SK-N-SH (cell line): ENCODE results near the gene OR6B2.

ENCODE experiments used
- ELF1 ChIP-seq: IDR thresholded peaks from 2 replicates; pipeline ENCODE4 v1.4.0; 2012
- EZH2phosphoT487 ChIP-seq: fragments of 200-600 bp; sonication (generic); IDR thresholded peaks from 2 replicates; pipeline ENCODE4 v1.6.1; 2017; ENCODE audit warnings: low read depth, mixed run types, mild to moderate bottlenecking, antibody characterized with exemption, moderate library complexity, borderline replicate concordance
- GABPA ChIP-seq: IDR thresholded peaks from 2 replicates; pipeline ENCODE4 v1.4.0; 2012; ENCODE audit warnings: low read depth, mild to moderate bottlenecking
- NRF1 ChIP-seq: IDR thresholded peaks from 2 replicates; pipeline ENCODE4 v1.6.1; 2012; ENCODE audit warnings: low read depth, mild to moderate bottlenecking, low read length
- RXRA ChIP-seq: IDR thresholded peaks from 2 replicates; pipeline ENCODE4 v1.4.0; 2012; ENCODE audit warnings: low read depth, mild to moderate bottlenecking, borderline replicate concordance
- SIN3A ChIP-seq: IDR thresholded peaks from 2 replicates; pipeline ENCODE4 v1.6.1; 2012; ENCODE audit warnings: low read depth, mild to moderate bottlenecking, low read length, moderate library complexity, borderline replicate concordance
- SMC3 ChIP-seq: IDR thresholded peaks from 2 replicates; pipeline ENCODE4 v1.6.1; 2012; ENCODE audit warnings: low read depth, low read length, improper control_type of control experiment
- TAF1 ChIP-seq: IDR thresholded peaks from 2 replicates; pipeline ENCODE4 v1.6.1; 2012; ENCODE audit warnings: low read depth, mild to moderate bottlenecking, low read length, moderate library complexity, borderline replicate concordance
- TF ChIP-seq, protein P1 (sequence below): IDR thresholded peaks from 2 replicates; pipeline ENCODE4 v1.4.0; 2012; ENCODE audit warnings: low read depth, borderline replicate concordance
- TF ChIP-seq, protein P2 (sequence below): fragments of 200-600 bp; sonication (generic); IDR thresholded peaks from 2 replicates; pipeline ENCODE4 v1.6.1; 2017; ENCODE audit warnings: antibody characterized with exemption, mild to moderate bottlenecking, moderate library complexity
- TF ChIP-seq, protein P3 (sequence below): IDR thresholded peaks from 2 replicates; pipeline ENCODE4 v1.6.1; 2012; ENCODE audit warnings: mild to moderate bottlenecking, low read depth, low read length, moderate library complexity
- TF ChIP-seq, protein P4 (sequence below): fragments of 150-350 bp; IDR thresholded peaks from 2 replicates; pipeline ENCODE4 v1.6.1; 2017; ENCODE audit warnings: antibody characterized with exemption, low read length, low read depth, borderline replicate concordance

DNA sequence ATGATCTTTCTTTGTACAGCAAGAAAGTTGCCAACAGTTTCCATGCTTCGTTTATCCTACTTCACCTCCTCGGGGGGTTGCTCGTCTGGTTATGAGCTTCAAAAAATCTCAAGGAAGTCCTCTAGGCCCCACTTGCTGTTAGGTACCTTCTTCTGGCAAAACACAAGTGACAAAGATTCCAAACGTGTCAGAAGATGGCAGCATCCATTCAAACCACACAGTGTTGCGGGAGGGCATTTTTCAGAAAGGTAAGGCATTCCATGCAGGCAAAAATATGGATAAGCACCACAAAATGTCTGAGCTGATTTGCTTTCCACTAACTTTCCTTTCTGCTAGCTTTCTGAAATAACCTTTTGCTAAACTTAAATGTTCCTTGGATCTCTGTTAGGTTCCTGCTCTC, 36.3 kb upstream of the OR6B2 start:
- TF ChIP-seq TAF1 (no peak), RXRA (no peak), GABPA (no peak), SIN3A (no peak), NRF1 (no peak), SMC3 (no peak), EZH2phosphoT487 (no peak), ELF1 (no peak)
- TF ChIP-seq, protein P1, sequence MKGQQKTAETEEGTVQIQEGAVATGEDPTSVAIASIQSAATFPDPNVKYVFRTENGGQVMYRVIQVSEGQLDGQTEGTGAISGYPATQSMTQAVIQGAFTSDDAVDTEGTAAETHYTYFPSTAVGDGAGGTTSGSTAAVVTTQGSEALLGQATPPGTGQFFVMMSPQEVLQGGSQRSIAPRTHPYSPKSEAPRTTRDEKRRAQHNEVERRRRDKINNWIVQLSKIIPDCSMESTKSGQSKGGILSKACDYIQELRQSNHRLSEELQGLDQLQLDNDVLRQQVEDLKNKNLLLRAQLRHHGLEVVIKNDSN = no peak
- TF ChIP-seq, protein P2, sequence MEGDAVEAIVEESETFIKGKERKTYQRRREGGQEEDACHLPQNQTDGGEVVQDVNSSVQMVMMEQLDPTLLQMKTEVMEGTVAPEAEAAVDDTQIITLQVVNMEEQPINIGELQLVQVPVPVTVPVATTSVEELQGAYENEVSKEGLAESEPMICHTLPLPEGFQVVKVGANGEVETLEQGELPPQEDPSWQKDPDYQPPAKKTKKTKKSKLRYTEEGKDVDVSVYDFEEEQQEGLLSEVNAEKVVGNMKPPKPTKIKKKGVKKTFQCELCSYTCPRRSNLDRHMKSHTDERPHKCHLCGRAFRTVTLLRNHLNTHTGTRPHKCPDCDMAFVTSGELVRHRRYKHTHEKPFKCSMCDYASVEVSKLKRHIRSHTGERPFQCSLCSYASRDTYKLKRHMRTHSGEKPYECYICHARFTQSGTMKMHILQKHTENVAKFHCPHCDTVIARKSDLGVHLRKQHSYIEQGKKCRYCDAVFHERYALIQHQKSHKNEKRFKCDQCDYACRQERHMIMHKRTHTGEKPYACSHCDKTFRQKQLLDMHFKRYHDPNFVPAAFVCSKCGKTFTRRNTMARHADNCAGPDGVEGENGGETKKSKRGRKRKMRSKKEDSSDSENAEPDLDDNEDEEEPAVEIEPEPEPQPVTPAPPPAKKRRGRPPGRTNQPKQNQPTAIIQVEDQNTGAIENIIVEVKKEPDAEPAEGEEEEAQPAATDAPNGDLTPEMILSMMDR = no peak
- TF ChIP-seq, protein P3, sequence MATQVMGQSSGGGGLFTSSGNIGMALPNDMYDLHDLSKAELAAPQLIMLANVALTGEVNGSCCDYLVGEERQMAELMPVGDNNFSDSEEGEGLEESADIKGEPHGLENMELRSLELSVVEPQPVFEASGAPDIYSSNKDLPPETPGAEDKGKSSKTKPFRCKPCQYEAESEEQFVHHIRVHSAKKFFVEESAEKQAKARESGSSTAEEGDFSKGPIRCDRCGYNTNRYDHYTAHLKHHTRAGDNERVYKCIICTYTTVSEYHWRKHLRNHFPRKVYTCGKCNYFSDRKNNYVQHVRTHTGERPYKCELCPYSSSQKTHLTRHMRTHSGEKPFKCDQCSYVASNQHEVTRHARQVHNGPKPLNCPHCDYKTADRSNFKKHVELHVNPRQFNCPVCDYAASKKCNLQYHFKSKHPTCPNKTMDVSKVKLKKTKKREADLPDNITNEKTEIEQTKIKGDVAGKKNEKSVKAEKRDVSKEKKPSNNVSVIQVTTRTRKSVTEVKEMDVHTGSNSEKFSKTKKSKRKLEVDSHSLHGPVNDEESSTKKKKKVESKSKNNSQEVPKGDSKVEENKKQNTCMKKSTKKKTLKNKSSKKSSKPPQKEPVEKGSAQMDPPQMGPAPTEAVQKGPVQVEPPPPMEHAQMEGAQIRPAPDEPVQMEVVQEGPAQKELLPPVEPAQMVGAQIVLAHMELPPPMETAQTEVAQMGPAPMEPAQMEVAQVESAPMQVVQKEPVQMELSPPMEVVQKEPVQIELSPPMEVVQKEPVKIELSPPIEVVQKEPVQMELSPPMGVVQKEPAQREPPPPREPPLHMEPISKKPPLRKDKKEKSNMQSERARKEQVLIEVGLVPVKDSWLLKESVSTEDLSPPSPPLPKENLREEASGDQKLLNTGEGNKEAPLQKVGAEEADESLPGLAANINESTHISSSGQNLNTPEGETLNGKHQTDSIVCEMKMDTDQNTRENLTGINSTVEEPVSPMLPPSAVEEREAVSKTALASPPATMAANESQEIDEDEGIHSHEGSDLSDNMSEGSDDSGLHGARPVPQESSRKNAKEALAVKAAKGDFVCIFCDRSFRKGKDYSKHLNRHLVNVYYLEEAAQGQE = no peak
- TF ChIP-seq, protein P4, sequence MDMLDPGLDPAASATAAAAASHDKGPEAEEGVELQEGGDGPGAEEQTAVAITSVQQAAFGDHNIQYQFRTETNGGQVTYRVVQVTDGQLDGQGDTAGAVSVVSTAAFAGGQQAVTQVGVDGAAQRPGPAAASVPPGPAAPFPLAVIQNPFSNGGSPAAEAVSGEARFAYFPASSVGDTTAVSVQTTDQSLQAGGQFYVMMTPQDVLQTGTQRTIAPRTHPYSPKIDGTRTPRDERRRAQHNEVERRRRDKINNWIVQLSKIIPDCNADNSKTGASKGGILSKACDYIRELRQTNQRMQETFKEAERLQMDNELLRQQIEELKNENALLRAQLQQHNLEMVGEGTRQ = no peak
